DMS153 (cell line): ENCODE measurements around the gene ARRDC4.

Experiments
- DNase-seq: peaks from one replicate; lab custom pipeline; 2025; lab: John Stamatoyannopoulos, UW

ARRDC4 gene

GRCh38 chr15:97960364-97961066 lies at the start of gene ARRDC4:
Gene ARRDC4 (plus strand): TSS chr15:97960703. CDS start chr15:97960862, 159 bp downstream.
- peak; percentile 95 for DNase-seq

DNA sequence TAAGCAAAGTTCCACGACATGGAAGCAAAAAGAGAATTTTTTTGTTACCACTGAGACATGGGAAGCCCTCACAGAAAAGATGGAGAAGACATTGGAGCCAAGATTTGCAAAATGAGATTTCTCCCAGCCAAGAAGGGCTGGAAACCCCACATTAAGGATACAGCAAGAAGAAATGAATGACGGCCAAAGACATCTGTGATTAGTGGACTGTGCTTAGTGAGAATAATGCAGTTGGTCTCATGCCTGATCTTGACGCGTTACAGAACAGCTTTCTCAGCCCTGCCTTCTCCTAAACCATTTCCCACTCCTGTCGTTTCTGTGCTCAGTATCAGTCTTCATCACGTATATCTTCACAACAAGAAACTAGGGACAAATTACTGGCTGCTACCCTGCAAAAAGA lies 45.8 kb upstream of the ARRDC4 start:
- DNase-seq, result no peak

DNA sequence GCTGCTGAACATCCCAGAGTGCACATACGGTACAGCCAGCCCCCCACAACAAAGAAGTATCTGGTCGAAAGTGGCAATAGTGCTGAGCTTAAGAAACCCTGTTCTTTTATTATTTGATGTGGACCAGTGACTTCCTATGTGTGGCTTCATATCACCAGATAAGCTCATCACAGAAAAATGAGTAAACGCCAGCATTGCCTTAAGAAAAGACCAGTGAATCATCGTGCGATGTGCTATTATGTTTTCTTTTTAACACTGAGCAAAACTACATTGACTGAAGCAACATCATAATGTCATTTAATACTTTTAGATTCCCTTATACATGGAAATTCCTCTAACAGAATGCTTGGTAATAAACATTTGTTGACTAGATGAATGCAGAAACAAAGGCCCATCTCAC lies 45.2 kb upstream of the ARRDC4 start:
- no peak for DNase-seq

DNA sequence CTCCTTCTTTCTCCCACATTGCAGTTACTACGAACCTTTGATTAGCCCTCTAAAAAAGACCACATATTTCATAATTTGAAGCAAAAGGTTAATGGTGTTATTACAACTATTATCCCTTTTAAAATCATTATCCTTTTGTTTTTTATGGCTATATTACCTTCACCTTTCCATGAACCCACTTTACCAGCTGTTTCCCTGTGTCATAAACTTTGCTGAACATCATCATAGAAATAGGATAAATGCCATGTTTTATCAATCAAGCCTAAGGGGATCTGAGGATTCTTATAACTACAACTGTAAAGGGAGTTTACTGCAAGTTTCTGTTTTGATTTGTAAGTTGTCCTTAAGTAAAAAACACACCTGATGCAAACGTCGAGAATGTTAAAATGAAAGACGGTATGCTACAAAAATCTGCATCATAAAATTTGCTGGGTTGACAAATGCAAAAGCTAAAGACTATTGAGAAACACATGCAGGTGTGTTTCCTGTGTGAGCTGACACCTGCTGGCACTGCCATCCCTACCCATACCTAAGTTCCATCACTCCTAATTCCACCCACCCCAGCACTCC lies 39.1 kb upstream of the ARRDC4 start:
- no peak for DNase-seq

DNA sequence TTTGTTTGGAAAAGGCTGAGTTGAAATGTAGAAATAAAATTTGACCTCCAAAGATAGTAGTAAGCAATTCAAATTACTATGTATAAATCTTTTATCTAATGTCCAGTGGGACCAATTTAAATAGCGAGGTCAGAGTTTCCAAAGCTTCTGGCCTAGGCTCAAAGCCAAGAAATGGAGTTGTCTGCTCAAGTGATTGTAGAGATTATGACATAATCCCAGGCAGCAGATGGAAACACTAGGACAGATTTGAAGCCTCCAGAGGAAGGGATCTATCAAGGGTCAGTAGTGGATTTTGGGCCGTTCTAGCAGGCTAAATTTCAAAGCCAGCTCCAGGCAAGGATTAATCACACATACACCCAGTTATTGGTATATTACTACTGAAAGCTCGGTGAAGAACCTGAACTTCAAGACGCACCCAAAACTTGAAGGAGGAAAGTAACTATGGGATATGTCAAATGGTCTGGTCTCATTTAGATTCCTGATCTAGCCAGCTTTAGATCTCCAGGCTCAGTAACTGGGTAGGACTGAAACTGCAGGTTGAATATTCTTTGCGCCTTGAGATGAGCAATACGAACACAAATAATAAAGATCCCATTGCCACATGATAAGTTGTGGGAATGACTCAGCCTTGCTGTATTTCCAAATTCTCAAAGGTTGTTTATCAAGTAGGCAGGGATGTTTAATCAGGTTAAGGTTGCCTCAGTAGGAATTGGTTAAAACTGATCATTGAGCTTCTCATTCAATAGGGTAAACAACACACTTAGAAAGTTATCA lies 30.9 kb upstream of the ARRDC4 start:
- no peak for DNase-seq

DNA sequence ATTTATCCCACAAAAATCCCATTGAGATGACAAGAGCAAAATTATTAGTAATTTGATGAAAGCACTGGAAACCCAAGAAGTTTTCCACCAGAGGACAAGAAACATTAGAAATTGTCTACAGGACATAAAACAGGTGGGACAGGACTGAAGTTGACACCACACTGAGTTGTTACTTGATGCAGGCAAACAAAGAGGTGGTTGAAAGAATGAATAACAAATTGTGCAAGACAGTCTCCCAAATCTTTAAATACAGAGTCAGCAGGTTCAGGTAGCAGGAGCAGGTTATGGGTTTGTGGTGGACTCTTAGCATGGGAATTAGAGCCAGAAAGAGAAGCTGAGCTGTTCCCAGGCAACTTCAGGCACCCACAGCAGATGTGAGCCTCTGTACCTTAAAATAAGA lies 30.3 kb upstream of the ARRDC4 start:
- no peak for DNase-seq

DNA sequence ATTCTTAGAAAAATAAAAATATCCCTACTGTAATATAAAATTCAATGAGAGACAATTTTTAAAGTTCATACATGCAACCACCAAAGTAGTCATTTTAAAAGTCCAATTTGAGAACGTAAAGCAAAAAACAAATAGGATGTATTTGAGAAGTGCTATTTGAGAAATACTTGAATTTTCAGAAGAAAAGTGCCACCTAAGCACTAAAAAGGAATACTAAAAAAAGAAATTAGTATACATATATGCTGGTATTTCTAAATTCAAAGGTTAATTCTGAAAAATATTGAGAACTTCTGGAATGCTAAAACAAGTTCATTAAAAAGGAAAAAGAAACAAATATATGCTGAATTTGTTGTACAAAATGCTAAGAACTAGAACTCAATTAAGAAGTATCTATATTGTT lies 29.2 kb upstream of the ARRDC4 start:
- DNase-seq, result no peak

DNA sequence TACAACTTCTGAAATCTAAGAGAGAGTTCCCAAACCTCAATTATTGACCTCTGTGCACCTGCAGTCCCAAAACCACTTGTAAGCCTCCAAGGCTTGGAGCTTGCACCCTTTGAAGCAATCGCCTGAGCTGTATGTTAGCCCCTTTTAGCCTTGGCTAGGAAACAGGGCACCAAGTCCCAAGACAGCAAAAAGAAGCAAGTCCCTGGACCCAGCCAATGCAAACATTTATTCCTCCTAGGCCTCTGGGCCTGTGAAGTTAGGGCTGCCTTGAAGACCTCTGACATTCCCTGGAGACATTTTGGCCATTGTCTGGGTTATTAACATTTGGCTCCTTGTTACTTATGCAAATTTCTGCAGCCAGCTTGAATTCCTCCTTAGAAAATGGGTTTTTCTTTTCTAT lies 26.9 kb upstream of the ARRDC4 start:
- no peak for DNase-seq

GRCh38 chr15:97940993-97941392 lies 19.5 kb upstream of the ARRDC4 start:
- DNase-seq, result no peak

- no peak for DNase-seq
These were observed 18.9 kb upstream of the ARRDC4 start for GRCh38 chr15:97941572-97941971.

DNA sequence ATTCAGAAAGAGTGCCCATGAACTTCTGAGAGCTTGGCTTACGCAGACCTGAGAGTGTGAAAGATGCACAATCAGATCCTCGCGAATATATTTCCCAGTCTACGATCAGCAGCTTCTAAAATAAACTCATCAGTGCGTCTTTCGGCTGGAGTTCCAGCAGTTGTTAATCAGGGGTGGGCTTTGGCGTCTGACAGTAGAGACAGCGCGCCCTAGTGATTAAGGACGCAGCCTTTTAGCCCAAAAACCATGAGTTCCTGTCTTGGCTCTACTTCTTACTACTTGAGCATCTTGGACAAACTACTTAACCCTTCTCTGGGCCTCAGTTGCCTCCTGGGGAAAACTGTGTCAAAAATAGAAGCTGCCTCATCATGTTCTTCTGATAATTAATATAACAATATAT lies 15.8 kb upstream of the ARRDC4 start:
- DNase-seq, result no peak

- DNase-seq, result no peak
These were observed 12.8 kb upstream of the ARRDC4 start for GRCh38 chr15:97947465-97948260.

DNA sequence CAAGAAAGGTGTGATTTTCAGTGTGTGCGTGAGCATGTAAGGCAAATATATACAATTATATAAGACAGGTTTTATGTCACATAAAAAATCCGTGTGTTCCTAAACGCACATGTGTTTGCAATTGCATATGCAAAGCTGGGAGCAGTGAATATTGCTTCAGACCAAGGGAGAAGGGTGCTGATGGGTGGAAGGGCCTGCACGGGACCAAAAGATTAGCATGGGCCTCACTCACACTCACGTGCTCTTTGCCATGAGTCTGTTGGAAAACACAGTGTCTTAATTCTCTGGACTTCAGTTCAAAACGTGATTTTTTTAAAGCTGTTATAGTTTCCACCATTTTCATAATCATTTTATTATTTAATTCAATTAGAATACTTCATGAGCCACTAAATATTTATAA lies 7.2 kb upstream of the ARRDC4 start:
- DNase-seq, result no peak

GRCh38 chr15:97953748-97954147 lies 6.8 kb upstream of the ARRDC4 start:
- no peak for DNase-seq

DNA sequence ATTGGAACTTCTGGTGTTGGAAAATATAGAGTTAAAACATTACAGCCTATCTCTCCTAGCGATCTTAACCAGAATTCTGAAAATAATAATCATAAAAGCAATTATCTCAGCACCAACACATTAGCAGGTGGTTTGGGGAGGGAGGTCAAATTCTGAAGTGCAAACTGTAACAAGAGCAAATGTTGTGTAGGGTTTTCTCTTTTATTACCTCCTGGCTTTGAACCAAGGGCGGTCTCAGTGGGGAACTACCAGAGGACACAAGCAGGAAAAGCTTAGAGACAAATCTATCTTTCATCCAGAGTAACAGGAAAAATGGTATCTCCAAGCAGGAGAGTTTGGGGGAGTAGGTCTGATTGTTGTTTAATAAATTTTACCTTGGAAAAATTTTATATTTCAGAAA lies 5.5 kb upstream of the ARRDC4 start:
- DNase-seq, result no peak

DNA sequence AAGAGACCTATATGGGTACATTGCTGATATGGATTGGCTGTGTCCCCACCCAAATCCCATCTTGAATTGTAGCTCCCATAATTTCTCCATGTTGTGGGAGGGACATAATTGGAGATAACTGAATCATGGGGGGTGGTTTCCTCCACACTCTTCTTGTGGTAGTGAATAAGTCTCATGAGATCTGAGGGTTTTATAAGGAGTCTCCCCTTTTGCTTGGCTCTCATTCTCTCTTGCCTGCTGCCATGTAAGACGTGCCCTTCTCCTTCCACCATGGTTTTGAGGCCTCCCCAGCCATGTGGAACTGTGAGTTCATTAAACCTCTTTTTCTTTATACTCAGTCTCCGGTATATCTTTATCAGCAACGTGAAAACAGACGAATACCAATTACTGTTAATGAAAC lies 5.0 kb upstream of the ARRDC4 start:
- no peak for DNase-seq

- no peak for DNase-seq
These were observed 659 bp upstream of the ARRDC4 start for GRCh38 chr15:97959724-97960363.

DNA sequence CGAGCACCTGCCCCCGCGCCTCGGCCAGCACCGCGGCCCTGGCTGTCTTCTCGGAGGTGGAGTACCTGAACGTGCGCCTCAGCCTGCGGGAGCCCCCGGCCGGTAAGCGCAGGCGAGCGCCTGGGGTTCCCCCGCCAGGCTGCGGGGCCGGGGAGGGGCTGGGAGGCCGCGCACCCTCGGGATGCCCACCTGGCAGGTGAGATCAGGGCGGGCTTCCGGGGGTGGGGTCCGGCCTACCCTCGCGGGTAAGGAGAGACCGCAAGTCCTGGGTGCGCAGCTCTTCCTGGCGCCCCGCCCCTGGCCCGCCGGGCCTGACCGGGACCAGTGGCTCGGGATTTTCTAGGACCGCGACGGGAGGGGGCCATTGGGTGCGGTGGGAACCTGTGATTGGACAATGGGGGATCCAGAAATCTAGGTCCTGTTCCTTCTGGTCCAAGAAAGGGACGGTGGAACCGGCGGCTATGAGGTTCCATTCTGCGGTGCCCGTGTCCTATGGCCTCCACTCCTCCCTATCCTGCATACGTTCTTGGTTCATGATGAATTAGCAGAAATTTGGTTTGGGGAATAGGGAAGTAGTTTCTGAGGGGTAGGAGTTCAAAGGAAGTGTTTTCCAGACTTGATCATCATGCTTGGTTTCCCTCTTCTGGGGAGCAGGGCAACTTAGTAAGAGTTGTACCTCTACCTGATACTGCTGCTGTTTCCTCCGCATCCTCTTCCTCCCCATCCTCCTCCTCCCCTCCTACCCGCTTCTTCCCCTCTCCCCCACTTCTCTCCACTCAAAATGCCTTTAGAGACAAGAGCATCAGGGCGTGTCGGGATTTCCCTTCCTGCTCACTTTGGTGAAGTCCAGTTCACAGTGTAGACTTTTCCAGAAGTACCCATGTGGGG lies 808 bp downstream of the ARRDC4 start:
- no peak for DNase-seq

DNA sequence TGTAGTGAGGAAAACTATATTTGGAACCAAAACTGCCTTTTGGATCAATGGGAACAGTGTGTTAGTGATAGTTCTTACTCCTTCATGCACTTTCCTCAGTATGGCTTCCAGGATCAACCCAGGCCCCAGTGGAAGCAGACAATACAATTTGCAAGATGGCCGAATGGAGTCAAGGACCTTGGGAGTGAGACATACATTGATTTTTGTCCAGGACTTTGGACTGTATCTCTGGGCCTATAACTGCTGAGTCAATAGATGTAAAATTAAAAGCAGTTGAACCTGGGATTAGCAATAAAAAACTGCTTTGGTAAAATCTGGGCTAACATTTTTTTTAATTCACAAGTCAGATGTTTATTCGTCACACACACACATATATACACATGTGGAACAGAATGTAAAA lies 1.8 kb downstream of the ARRDC4 start:
- no peak for DNase-seq

DNA sequence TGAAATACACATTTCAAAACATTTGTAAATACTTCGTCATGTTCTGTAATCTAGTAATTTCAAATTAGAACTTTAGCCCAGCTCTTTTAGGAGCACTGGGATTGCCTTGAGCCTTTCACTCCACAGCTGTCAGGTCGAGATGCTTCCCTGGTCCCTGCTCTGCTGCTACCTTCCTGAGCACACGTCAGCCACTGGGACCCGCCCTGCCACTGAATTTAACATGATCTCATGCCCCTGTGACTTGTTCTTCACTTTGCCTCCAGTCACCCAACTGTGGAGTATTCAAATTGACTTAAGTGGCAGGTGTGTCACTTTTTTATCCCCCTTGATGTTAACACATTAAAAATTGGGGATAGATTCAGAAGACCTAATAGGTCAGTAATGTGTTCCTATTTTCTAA lies 3.3 kb downstream of the ARRDC4 start:
- DNase-seq, result no peak

GRCh38 chr15:97966246-97966645 lies 5.7 kb downstream of the ARRDC4 start:
- no peak for DNase-seq
